ENCODE data around the gene ENTPD3. TPM values are rescaled to one million over a fixed set of nuclear protein-coding genes. Genes with fewer than 3 reads are reported as not detected.

ENTPD3 gene
- total and polyA plus RNA-seq, 4 donors: 1.5 to 6.1 (median 3.7) TPM

GRCh38 chr3:40417845-40418543 is 31.0 kb downstream of the ENTPD3 start:
- H3K27me3 ChIP-seq (ENCODE audit: control insufficient read depth in 3 of 3, insufficient read depth in 3 of 3, low read length in 2 of 3): no peaks in the 10 kb centered on the region
- DNase-seq (no peak), ATAC-seq (ENCODE audit: insufficient read depth, low FRiP score) (no peak)
- H3K27ac ChIP-seq (ENCODE audit: low read depth in 1 of 2, low read length in 1 of 2): no peak overlapping the region
- TF ChIP-seq CTCF (IDR thresholded peaks at IDR 0.05; ENCODE audit: control extremely low read depth, extremely low read depth): no peak
- H3K36me3 ChIP-seq (ENCODE audit: control insufficient read depth in 4 of 4, insufficient read depth in 4 of 4, low read length in 4 of 4): no peaks in the 10 kb centered on the region
- no peaks in the 10 kb centered on the region for H3K9me3 ChIP-seq (ENCODE audit: control insufficient read depth in 4 of 4, insufficient read depth in 3 of 4, low read length in 3 of 4)
- WGBS, 2 donors: 82 to 85% methylated on average over 2 of the region's 2 CpGs
- H3K9ac ChIP-seq (ENCODE audit: insufficient read depth in 1 of 2, low read length in 2 of 2): no peak overlapping the region
- H3K4me3 ChIP-seq: no peak overlapping the region
- H3K4me1 ChIP-seq (ENCODE audit: control insufficient read depth in 5 of 5, insufficient read depth in 5 of 5, low read length in 5 of 5): peaks cover 0 to 2% (median 0%) of the 10 kb centered on the region in 5 donors

- Histone ChIP-seq H3K27ac (ENCODE audit: low read depth in 1 of 2, low read length in 1 of 2) (no peak overlapping the region), H3K4me3 (no peak overlapping the region), H3K27me3 (ENCODE audit: control insufficient read depth in 3 of 3, insufficient read depth in 3 of 3, low read length in 2 of 3) (no peaks in the 10 kb centered on the region), H3K4me1 (ENCODE audit: control insufficient read depth in 5 of 5, insufficient read depth in 5 of 5, low read length in 5 of 5) (no peaks in the 10 kb centered on the region), H3K9ac (ENCODE audit: insufficient read depth in 1 of 2, low read length in 2 of 2) (no peak overlapping the region), H3K36me3 (ENCODE audit: control insufficient read depth in 4 of 4, insufficient read depth in 4 of 4, low read length in 4 of 4) (peaks cover 0 to 4% (median 0%) of the 10 kb centered on the region in 4 donors), H3K9me3 (ENCODE audit: control insufficient read depth in 4 of 4, insufficient read depth in 3 of 4, low read length in 3 of 4) (no peaks in the 10 kb centered on the region)
- no peak for TF ChIP-seq CTCF (IDR thresholded peaks at IDR 0.05; ENCODE audit: control extremely low read depth, extremely low read depth)
- WGBS, 2 donors: 79 to 91% methylated on average over 1 of the region's 1 CpG
- DNase-seq: no peak
- no peak for ATAC-seq (ENCODE audit: insufficient read depth, low FRiP score)
Measured at GRCh38 chr3:40422861-40423260, 35.9 kb downstream of the ENTPD3 start.

GRCh38 chr3:40427045-40427669 is 40.2 kb downstream of the ENTPD3 start:
- H3K9ac ChIP-seq (ENCODE audit: insufficient read depth in 1 of 2, low read length in 2 of 2): no peak overlapping the region
- no peak for TF ChIP-seq CTCF (IDR thresholded peaks at IDR 0.05; ENCODE audit: control extremely low read depth, extremely low read depth)
- no peaks in the 10 kb centered on the region for H3K9me3 ChIP-seq (ENCODE audit: control insufficient read depth in 4 of 4, insufficient read depth in 3 of 4, low read length in 3 of 4)
- ATAC-seq (ENCODE audit: insufficient read depth, low FRiP score): no peak
- no peak for DNase-seq
- no peaks in the 10 kb centered on the region for H3K27me3 ChIP-seq (ENCODE audit: control insufficient read depth in 3 of 3, insufficient read depth in 3 of 3, low read length in 2 of 3)
- H3K4me3 ChIP-seq: no peak overlapping the region
- peaks cover 0 to 4% (median 0%) of the 10 kb centered on the region in 4 donors for H3K36me3 ChIP-seq (ENCODE audit: control insufficient read depth in 4 of 4, insufficient read depth in 4 of 4, low read length in 4 of 4)
- no peak overlapping the region for H3K27ac ChIP-seq (ENCODE audit: low read depth in 1 of 2, low read length in 1 of 2)
- WGBS, 2 donors: 93% methylated on average over 8 of the region's 8 CpGs
- H3K4me1 ChIP-seq (ENCODE audit: control insufficient read depth in 5 of 5, insufficient read depth in 5 of 5, low read length in 5 of 5): no peaks in the 10 kb centered on the region

Measured in lung (tissue), 12 donors.